NCI-H1417 (cell line): ENCODE measurements around the gene DCN.

Experiments used
- DNase-seq, 3 experiments: peaks; one replicate each; lab custom pipeline; 2025; lab: John Stamatoyannopoulos, UW

DCN gene

DNA sequence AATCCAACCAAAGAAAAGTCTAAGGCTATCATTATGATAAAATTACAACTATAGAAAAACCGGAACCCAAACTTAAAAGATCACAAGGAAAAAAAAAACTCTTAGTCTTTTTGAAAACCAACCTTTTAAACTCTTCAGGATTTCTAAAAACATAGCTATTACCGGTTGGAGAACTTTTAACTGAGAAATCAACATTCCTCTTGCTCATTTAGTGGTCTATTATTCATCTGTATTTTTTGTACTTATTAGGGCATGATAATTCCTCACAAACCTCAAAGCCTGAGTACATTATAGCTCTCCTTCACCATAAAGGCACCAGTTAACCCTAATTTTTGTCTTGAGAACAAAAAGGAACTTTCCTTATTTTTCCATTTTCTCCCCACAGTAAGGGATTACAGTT lies 81.7 kb downstream of the DCN start:
- no peak for DNase-seq

DNA sequence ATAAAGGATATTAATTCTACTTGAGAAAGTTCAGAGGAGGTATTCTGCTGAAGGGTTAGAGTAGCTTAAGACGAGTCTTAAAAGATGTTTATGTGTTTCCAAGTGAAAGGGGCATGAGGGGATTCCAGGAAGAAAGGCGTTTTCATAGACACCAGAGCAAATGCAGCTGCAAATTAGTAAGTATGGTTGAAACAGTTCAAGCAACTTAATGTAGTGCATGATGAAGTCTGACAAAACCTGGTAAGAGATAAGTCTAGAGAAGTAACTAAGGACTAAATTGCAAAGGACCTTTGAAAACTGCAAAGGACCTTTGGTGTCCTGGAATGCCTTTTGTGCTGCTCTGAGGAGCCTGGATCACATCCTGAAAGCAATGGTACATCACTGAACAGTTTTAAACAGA lies 82.8 kb downstream of the DCN start:
- DNase-seq = no peak

DNA sequence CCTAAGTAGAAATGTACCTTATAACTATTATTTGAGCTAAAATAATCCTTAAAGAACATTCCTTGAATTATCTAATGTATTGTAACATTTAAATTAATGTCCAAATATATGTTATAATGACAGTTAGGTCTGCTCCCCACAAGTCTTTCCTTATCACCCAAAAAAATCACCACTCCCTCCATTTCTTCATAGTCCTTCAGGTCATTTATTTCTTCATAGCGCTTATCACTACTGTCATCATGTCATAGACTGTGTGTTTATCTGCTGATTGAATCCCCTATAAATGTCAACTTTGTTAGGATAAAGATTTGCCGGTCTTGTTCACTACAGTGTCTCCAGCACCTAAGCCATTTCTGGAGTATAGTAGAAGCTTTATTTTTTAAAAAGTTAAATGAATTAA lies 83.3 kb downstream of the DCN start:
- no peak for DNase-seq

DNA sequence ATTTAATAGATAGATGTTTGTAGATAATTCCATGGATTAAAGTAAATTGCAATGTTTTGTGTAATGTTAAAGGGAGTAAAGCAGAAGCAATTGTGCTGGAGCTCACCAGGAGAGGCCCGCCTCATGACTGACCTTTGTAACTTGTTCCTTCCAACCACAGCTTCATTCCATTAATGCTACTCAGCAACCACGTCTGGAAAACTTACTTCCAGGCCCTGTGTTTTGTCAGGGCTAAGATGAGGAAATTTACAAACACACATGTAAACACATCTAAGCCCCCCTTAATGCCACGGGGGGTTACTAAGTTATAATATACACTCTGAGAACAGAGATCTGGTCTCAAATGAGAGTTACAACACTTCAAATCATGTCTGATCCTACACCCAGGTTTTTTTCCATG lies 83.7 kb downstream of the DCN start:
- peak in 1 of 3 experiments; percentile 52 for DNase-seq

DNA sequence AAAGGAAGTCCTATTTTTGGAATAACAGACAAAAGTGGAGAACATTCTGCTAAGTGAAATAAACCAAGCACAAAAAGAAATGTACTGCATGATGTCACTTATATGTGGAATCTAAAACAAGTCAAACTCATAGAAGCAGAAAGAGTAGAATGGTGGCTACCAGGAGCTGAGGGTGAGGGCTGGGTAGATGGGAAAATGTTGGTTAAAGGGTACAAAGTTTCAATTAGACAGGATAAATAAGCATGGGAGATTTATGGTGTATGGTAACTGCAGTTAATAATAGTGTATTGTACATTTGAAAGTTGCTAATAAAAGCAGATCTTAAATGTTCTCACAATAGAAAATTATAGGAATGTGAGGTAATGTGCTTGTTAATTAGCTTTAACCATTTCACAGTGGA lies 84.2 kb downstream of the DCN start:
- peak in 1 of 3 experiments; percentile 52 for DNase-seq

DNA sequence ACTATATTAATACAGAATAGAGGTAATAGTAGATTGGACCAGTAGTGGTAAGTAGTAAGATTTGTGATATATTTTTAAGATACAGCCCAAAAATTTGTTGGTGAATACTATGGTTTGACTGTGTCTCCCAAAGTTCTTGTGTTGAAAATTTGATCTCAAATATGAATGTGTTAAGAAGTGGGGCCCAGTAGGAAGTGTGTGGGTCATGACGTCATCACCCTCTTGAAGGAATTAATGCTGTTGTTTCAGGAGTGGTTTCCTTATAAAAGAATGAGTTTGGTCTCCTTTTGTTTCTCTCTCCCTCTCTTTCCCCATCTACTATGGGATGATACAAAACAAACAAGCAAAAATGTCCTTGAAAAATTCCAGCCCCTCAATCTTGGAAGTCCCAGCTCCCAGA lies 87.7 kb downstream of the DCN start:
- DNase-seq = no peak

DNA sequence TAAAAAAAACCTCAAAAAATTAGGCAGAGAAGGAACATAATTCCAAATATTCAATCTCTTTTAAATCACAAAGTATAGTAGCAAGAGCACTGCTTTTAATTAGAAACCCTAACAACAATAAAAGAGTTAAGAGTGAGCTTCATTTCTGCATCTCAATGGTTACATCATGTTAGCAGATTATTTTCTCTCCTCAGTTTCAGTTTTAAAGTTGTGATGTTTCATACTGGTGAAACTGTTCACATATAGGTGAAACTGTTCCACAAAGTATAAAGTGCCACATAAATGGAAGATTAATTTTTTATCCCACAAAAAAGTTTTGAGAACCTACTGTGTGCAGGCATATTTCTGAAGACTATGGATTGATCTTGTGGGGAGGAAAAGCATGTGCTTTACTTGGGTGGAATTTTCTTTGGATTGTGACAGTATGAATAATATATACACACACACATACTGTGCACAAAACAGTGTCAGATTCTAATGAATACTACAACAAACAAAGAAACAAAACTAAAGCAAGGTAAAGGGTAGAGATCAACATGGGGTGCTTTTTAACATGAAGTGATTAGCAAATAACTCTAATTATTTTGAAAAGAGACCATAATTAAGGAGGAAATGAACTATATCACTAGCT lies 88.5 kb downstream of the DCN start:
- no peak for DNase-seq

DNA sequence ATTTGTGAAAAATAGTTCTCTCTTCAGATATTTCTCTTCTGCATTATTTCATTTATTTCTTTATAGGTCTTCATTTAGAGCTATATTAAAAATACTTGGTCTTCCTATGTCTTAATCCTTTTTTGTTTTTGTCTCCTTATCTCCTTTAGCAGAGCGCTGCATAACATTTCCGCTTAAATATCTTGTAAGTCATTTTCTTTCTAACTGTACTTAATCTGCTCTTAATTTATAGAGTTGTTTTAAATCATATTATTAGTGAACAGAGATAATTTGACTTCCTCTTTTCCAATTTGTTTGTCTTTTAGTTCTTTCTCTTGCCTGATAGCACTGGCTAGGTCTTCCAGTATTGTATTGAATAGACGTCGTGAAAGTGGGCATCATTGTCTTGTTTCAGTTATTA lies 89.3 kb downstream of the DCN start:
- DNase-seq = no peak

DNA sequence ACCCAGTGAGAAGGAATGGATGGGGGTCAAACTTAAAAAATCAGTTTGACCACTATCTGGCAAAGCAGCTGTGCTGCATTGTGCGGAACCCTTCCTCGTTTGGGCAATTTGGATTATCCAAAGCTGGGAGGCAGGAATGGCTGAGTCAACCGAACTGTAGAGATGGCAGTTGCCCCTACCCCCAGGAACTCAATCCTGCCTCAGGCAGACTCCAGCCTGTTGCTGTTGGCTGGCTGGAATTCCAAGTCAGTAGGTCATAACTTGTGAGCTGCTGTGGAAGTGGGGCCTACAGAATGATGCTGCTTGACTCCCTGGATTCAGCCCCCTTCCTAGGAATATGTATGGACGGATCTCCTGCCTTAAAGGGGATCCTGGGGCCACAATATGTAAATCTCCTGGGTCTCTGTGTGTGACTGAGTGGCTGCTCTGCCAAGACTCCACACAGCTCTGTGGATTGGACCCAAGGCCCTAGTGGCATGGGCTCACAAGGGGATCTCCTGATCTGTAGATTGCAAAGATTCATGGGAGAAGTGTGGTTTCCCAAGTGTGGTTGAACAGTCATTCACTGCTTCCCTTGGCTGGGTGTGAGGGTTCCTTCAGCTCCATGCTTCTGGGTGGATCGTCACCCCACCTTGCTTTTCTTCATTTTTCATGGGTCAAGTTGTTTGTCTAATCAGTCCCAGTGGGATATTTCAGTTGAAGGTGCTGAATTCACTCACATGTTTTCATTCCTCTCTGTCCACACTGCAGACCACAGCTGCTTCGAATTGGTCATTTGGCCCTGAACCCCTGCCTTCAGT lies 90.5 kb downstream of the DCN start:
- DNase-seq = no peak
